GM12874 (cell line): ENCODE measurements around the gene ANO3.

Source experiments
- TF ChIP-seq, protein P1 (sequence below): IDR thresholded peaks from 2 replicates; pipeline ENCODE4 v1.5.1; 2011; ENCODE audit warnings: low read depth, mild to moderate bottlenecking, control low read depth, low read length, moderate library complexity; ENCODE audit not compliant: insufficient read depth

The ANO3 gene

DNA sequence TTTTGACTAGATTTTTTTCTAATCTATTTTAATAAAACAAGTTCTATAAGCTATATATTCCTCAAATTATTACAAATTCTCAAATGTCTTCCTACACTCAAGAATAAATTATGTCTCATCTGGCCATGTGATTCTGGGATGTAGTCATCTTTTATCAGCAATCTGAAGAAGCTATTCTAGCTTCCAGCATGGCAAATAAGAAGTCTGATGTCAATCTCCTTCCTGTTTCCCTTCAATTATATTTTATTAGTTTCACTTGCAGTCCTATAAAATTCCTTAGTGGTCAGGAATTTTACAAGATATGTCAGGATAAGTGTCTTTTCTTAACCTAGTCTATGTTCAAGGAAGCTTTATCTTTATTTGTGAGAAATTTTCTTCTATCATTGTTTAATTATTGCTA lies 10.4 kb upstream of the ANO3 start:
- TF ChIP-seq, protein P1, sequence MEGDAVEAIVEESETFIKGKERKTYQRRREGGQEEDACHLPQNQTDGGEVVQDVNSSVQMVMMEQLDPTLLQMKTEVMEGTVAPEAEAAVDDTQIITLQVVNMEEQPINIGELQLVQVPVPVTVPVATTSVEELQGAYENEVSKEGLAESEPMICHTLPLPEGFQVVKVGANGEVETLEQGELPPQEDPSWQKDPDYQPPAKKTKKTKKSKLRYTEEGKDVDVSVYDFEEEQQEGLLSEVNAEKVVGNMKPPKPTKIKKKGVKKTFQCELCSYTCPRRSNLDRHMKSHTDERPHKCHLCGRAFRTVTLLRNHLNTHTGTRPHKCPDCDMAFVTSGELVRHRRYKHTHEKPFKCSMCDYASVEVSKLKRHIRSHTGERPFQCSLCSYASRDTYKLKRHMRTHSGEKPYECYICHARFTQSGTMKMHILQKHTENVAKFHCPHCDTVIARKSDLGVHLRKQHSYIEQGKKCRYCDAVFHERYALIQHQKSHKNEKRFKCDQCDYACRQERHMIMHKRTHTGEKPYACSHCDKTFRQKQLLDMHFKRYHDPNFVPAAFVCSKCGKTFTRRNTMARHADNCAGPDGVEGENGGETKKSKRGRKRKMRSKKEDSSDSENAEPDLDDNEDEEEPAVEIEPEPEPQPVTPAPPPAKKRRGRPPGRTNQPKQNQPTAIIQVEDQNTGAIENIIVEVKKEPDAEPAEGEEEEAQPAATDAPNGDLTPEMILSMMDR: no peak

DNA sequence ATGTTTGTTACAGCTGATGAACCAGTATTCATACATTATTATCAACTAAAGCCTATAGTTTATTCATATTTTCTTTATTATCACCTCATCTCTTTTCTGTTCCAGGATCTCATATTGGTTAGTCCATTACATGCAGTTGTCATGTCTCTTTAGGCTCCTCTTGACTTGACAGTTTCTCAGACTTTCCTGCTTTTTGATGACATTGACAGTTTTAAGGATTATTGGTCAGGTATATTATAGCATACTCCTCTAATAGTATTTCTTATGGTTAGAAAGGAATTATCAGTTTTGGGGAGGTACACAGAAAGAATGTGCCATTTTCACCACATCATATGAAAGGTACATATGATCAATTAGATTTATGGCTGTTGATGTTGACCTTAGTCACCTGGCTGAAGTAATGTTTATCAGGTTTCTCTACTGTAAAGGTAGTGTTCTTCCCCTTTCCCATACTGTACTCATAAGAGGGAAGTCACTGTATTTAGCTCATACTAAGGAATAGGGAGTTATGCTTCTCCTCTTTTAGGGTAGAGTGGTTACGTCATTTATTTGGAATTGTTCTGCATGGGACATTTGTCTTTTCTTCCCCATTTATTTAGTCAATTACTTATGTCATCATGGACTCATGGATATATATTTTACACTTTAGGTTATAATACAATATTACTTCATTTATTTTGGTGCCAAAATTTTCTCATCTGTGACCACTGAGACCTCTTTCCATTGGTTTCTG lies 9.4 kb upstream of the ANO3 start:
- TF ChIP-seq, protein P1: no peak

DNA sequence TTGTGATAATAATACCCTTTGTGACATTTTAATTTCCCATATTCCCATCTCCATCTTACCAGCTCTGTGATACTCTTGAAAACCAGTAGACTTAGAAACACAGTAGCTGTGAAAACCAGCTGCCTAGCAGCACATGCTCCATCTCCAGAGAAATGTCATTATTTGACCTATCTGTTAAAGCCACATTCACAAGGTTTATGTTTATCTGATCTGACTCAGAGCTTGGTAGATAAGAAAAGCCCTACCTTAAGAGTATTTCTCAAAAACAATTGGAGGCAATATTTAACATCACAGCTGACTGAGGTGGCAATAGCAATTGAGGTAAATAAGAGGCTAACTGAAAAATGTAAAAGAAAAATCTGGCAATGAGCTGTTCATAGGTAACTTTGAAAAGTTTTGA lies 8.1 kb upstream of the ANO3 start:
- TF ChIP-seq, protein P1: no peak

DNA sequence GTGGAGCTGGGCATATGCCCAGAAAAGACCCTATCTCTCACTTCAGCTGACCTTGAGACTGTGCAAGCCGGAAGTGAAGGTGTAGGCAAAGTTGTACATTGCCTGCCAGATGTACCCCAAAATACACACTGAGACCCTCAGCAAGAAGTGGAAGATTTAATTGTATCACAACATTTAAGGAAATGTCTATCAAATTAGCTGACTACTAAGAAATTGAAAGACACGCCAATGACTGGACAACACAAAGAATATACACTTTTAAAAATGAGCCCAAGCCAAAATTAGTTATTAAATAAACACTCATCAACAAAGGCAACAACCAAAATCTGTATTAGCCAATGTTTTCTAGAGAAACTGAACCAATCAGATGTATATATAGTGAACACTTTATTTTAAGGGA lies 7.7 kb upstream of the ANO3 start:
- TF ChIP-seq, protein P1: no peak

DNA sequence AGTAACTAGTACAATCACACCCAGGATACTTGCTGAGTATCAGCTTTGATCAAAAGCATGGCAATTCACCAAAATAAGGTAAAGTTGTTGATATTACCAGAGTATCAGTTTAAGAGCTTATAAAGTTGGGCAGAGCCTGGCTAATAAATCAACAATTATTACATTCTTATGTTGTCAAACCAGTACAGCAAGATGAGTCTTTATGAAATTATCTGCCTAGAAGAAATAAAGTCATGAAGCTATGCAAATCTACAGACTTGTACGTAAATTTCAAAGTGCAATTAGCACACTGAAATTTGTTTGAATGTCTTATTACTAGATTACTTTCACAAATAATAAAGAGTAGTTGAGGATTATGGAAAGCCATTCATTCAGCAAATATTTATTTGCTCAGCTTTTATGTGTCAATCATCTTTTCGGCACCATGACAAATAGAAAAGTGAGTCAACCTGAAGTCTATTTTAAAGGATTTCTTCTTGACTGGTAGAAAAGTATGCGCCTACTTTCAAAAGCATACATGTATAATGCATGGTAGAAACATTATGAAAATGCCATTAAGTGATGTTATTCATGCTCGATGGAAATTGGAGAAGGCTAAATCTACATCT lies 5.0 kb upstream of the ANO3 start:
- TF ChIP-seq, protein P1: no peak

DNA sequence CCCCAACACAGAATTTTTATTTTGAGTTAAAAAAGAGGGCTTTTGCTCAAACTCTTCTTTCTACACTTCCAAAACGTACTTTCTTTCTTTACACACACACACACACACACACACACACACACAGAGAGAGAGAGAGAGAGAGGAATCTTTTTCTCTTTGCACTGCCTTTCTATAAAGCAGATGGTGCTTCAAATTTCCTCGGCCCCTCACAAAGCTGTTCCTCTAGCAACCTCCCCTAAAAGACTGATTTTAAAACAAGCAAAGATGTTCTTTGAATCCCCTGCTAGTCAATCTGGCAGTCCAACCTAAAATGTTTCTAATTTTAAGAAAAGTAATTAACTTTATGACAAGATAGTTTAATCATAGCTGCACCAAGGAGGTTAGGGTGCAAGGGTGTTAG lies 2.7 kb upstream of the ANO3 start:
- TF ChIP-seq, protein P1: no peak

DNA sequence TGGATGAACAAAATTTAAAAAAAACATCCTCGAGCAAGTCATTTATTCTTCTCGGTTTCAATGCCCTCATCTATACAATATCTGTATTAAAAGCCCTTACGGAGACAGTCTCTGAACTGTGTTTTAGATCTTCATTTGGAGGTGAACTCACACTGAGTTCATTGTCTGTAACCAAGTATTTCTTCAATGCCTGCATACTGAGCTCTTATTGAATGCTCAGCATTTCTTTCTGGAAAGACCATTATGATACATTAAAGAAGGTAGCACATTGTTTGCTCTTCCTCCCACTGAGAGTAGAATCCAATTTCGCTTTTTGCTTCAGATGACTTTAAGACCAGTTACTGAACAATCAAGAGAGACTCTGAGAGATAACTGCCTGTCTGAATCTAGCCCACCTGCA lies 1.7 kb upstream of the ANO3 start:
- TF ChIP-seq, protein P1: no peak
